Chondrocyte (in vitro differentiated cells): Measurements from ENCODE around the gene SEMA3A. TPM values are rescaled to one million over a fixed set of nuclear protein-coding genes. Genes with fewer than 3 reads are reported as not detected.

Experiments
- DNase-seq: peaks from one replicate; pipeline ENCODE4 v3.0.0; 2021; ENCODE audit warnings: mixed read lengths, low spot score
- H3K27ac Mint-ChIP-seq: one replicate; pipeline ENCODE4 v1.8.0; 2021; ENCODE audit warnings: mild to moderate bottlenecking, moderate library complexity, mixed read lengths; ENCODE audit not compliant: unreplicated experiment
- H3K27me3 Mint-ChIP-seq: 2 replicates; pipeline ENCODE4 v1.8.0; 2021; ENCODE audit warnings: low read depth, mixed read lengths
- H3K36me3 Mint-ChIP-seq: 2 replicates; pipeline ENCODE4 v1.8.0; 2021; ENCODE audit warnings: low read depth, mixed read lengths
- H3K4me1 Mint-ChIP-seq: 2 replicates; pipeline ENCODE4 v1.8.0; 2021; ENCODE audit warnings: low read depth, mild to moderate bottlenecking, mixed read lengths
- H3K4me3 Mint-ChIP-seq: one replicate; pipeline ENCODE4 v1.8.0; 2021; ENCODE audit warnings: mild to moderate bottlenecking, moderate library complexity, mixed read lengths; ENCODE audit not compliant: unreplicated experiment
- H3K9me3 Mint-ChIP-seq: 2 replicates; pipeline ENCODE4 v1.8.0; 2021; ENCODE audit warnings: low read depth, mixed read lengths
- total RNA-seq: library from RNA; stranded (reverse); gene quantifications from 3 replicates; pipeline ENCODE4 v1.2.1, GENCODE V29; 2021
- TF ChIP-seq, protein P1 (sequence below): fragments of 200-600 bp; sonication (generic); IDR thresholded peaks from 2 replicates; pipeline ENCODE4 v1.5.0; 2021; ENCODE audit warnings: antibody characterized with exemption, mild to moderate bottlenecking, moderate library complexity

The SEMA3A gene
- total RNA-seq, 1 donor from 2014 or later = 0.65 TPM

GRCh38 chr7:84022009-84022408 is 172.6 kb downstream of the SEMA3A start:
- Mint-ChIP-seq H3K36me3 (no peaks in the 10 kb centered on the region), H3K4me1 (peaks cover 30% of the 10 kb centered on the region), H3K27ac (no peak overlapping the region), H3K9me3 (no peaks in the 10 kb centered on the region), H3K4me3 (no peak overlapping the region), H3K27me3 (no peaks in the 10 kb centered on the region)
- DNase-seq = no peak
- TF ChIP-seq, protein P1, sequence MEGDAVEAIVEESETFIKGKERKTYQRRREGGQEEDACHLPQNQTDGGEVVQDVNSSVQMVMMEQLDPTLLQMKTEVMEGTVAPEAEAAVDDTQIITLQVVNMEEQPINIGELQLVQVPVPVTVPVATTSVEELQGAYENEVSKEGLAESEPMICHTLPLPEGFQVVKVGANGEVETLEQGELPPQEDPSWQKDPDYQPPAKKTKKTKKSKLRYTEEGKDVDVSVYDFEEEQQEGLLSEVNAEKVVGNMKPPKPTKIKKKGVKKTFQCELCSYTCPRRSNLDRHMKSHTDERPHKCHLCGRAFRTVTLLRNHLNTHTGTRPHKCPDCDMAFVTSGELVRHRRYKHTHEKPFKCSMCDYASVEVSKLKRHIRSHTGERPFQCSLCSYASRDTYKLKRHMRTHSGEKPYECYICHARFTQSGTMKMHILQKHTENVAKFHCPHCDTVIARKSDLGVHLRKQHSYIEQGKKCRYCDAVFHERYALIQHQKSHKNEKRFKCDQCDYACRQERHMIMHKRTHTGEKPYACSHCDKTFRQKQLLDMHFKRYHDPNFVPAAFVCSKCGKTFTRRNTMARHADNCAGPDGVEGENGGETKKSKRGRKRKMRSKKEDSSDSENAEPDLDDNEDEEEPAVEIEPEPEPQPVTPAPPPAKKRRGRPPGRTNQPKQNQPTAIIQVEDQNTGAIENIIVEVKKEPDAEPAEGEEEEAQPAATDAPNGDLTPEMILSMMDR = no peak

- no peaks in the 10 kb centered on the region for H3K27me3 Mint-ChIP-seq
- H3K4me1 Mint-ChIP-seq = peaks cover 30% of the 10 kb centered on the region
- H3K27ac Mint-ChIP-seq = peak overlapping the region; percentile 62
- no peaks in the 10 kb centered on the region for H3K9me3 Mint-ChIP-seq
- H3K4me3 Mint-ChIP-seq = no peak overlapping the region
- DNase-seq = no peak
- TF ChIP-seq, protein P1 = no peak
- no peaks in the 10 kb centered on the region for H3K36me3 Mint-ChIP-seq
These were observed 173.2 kb downstream of the SEMA3A start for GRCh38 chr7:84021292-84021908.

- Mint-ChIP-seq H3K9me3 (no peaks in the 10 kb centered on the region), H3K36me3 (no peaks in the 10 kb centered on the region), H3K27ac (no peak overlapping the region), H3K4me1 (peaks cover 17% of the 10 kb centered on the region), H3K4me3 (no peak overlapping the region), H3K27me3 (no peaks in the 10 kb centered on the region)
- TF ChIP-seq, protein P1 = no peak
- DNase-seq = no peak
These were observed 176.9 kb downstream of the SEMA3A start for GRCh38 chr7:84017651-84018050.

DNA sequence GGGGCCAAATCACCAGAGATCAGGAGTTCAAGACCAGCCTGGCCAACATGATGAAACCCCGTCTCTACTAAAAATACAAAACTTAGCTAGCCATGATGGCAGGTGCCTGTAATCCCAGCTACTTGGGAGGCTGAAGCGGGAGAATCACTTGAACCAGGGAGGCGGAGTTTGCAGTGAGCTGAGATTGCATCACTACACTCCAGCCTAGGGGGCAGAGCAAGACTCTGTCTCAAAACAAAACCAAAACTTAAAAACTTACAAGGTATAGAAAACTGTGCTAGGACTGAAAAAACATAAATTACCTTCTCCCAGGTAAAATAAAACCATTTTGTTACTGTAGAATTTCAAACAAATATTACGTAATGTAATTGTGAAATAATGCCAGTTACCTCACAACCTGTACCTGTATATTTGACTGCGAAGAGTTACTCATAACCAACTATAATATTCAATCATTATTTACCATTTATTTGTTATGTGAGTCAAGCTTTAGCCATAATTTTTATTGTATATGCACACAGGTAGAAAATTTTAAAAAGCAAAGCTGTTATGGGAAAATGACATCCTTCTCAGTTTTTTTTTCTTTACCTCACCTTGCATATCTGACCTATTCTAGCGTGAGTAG is 180.9 kb downstream of the SEMA3A start:
- TF ChIP-seq, protein P1 = no peak
- Mint-ChIP-seq H3K27ac (no peak overlapping the region), H3K36me3 (no peaks in the 10 kb centered on the region), H3K27me3 (no peaks in the 10 kb centered on the region), H3K4me3 (no peak overlapping the region), H3K9me3 (no peaks in the 10 kb centered on the region), H3K4me1 (peaks cover 8% of the 10 kb centered on the region)
- no peak for DNase-seq

- no peak for DNase-seq
- H3K9me3 Mint-ChIP-seq = no peaks in the 10 kb centered on the region
- no peaks in the 10 kb centered on the region for H3K27me3 Mint-ChIP-seq
- TF ChIP-seq, protein P1 = no peak
- H3K27ac Mint-ChIP-seq = no peak overlapping the region
- peaks cover 8% of the 10 kb centered on the region for H3K4me1 Mint-ChIP-seq
- no peak overlapping the region for H3K4me3 Mint-ChIP-seq
- H3K36me3 Mint-ChIP-seq = no peaks in the 10 kb centered on the region
These were observed 184.8 kb downstream of the SEMA3A start for GRCh38 chr7:84009782-84010181.
